Measurements from ENCODE around the gene SV2C.

- TF ChIP-seq CTCF (IDR thresholded peaks at IDR 0.05) (peak; percentile 56 to 80 (median 66)), POLR2A (IDR thresholded peaks at IDR 0.05) (no peak)
These were observed 92.0 kb downstream of the SV2C start for GRCh38 chr5:76175051-76175666.
